AG10803 (cell line): ENCODE data around the gene PODXL2.
A peak's percentile ranks its signal among the peaks of the same experiment; 100 is the strongest.

ENCODE experiments used
- DNase-seq: peaks from one replicate; pipeline ENCODE4 v3.0.0; 2010; ENCODE audit warnings: low read depth
- H3K4me3 ChIP-seq: 2 replicates; pipeline ENCODE4 v1.5.1; 2011; ENCODE audit warnings: mild to moderate bottlenecking, low read length, control low read depth
- TF ChIP-seq, protein P1 (sequence below): conservative IDR thresholded peaks from 2 replicates; pipeline ENCODE4 v1.5.1; 2011; ENCODE audit warnings: mild to moderate bottlenecking, low read length, control low read depth, inconsistent platforms

Gene PODXL2

DNA sequence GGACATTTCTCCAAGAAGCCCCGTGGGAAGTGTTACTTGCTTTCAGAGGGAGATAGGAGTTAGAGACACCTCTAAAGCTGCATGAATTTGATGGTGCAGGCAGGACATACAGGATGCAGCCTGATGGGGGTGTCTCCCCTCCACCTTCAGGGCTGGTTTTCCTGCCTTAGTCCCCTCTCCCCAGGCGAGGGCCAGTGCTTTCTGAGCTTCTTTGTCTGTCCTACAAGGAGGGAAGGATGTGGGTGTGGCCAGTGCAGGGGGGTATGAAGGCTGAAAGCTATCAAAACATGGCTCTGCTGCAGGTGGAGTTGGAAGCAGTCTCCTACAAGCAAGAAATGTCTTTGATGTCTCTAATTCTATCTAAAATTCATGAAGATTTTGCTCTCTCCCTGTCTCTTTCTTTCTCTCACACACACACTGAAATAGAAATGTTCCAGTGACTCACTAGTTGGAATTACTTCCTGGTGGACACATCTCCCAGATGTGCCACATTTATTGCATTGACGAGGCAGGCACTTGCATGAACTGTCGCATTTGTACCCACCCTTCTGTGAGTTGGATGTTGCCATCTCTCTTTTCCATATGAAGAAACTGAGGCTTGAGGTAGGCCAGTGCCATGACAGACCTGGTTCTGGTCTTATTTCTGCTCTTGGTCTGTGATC lies 13.9 kb upstream of the PODXL2 start:
- H3K4me3 ChIP-seq: no peak overlapping the region
- DNase-seq: peak; percentile 50
- TF ChIP-seq, protein P1, sequence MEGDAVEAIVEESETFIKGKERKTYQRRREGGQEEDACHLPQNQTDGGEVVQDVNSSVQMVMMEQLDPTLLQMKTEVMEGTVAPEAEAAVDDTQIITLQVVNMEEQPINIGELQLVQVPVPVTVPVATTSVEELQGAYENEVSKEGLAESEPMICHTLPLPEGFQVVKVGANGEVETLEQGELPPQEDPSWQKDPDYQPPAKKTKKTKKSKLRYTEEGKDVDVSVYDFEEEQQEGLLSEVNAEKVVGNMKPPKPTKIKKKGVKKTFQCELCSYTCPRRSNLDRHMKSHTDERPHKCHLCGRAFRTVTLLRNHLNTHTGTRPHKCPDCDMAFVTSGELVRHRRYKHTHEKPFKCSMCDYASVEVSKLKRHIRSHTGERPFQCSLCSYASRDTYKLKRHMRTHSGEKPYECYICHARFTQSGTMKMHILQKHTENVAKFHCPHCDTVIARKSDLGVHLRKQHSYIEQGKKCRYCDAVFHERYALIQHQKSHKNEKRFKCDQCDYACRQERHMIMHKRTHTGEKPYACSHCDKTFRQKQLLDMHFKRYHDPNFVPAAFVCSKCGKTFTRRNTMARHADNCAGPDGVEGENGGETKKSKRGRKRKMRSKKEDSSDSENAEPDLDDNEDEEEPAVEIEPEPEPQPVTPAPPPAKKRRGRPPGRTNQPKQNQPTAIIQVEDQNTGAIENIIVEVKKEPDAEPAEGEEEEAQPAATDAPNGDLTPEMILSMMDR: no peak

DNA sequence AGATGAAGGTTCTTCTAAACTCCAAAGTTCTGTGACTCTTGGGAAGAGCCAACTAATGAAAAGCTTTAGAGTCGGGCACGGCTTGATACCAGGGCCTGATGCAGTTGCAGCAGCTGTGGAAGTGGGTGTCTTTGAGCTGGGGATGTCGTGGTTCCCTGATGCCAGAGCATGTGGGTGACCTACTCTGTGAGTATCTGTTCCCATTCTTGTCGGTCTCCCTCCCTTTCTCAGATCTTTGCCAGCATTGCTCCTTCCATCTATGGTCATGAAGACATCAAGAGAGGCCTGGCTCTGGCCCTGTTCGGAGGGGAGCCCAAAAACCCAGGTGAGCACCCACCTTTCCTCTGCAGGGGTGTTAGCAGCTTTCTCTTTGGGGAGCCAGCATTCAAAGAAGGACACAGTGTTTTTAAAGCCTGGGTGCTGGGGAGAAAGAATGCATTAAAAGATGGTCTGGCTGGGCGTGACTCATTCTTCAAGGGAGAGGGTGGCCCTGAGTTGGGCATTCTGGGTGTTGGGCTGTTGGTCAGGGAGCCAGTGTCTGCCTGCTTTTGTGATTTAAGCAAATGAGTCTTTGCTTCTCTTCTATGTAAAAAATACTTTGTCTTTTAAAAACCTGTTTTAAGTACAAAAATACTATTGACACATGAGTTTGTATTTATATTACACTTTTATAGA lies 13.2 kb upstream of the PODXL2 start:
- TF ChIP-seq, protein P1: no peak
- no peak overlapping the region for H3K4me3 ChIP-seq
- peak; percentile 17 for DNase-seq

DNA sequence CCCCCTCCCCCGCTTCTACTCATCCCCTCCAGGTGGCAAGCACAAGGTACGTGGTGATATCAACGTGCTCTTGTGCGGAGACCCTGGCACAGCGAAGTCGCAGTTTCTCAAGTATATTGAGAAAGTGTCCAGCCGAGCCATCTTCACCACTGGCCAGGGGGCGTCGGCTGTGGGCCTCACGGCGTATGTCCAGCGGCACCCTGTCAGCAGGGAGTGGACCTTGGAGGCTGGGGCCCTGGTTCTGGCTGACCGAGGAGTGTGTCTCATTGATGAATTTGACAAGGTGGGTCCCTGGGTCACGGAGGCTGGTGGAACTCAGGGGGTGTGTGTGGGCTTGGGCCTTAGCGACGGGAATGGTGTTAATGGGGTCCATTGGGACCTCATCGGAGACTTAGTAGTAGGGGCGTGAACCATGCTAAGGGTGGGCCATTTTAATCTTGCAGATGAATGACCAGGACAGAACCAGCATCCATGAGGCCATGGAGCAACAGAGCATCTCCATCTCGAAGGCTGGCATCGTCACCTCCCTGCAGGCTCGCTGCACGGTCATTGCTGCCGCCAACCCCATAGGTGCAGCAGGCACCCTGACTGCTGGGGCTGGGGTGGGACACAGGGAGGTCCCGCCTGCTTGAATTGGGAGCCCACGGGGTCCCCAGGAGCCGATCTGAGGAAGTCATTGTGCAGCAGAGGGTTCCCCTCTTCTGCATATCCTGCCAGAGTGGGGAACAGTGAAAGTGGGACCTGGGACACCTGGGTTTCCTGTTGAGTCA lies 12.0 kb upstream of the PODXL2 start:
- DNase-seq: no peak
- TF ChIP-seq, protein P1: no peak
- H3K4me3 ChIP-seq: no peak overlapping the region

DNA sequence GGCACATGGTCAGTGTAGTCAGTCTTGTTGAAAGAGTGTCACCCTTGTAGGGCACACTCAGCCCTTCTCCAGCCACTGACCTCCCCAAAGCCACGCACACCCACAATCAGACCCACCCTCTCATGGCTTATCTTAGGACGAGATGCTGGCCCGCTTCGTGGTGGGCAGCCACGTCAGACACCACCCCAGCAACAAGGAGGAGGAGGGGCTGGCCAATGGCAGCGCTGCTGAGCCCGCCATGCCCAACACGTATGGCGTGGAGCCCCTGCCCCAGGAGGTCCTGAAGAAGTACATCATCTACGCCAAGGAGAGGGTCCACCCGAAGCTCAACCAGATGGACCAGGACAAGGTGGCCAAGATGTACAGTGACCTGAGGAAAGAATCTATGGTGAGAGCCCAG lies 10.1 kb upstream of the PODXL2 start:
- H3K4me3 ChIP-seq: no peak overlapping the region
- TF ChIP-seq, protein P1: no peak
- no peak for DNase-seq

DNA sequence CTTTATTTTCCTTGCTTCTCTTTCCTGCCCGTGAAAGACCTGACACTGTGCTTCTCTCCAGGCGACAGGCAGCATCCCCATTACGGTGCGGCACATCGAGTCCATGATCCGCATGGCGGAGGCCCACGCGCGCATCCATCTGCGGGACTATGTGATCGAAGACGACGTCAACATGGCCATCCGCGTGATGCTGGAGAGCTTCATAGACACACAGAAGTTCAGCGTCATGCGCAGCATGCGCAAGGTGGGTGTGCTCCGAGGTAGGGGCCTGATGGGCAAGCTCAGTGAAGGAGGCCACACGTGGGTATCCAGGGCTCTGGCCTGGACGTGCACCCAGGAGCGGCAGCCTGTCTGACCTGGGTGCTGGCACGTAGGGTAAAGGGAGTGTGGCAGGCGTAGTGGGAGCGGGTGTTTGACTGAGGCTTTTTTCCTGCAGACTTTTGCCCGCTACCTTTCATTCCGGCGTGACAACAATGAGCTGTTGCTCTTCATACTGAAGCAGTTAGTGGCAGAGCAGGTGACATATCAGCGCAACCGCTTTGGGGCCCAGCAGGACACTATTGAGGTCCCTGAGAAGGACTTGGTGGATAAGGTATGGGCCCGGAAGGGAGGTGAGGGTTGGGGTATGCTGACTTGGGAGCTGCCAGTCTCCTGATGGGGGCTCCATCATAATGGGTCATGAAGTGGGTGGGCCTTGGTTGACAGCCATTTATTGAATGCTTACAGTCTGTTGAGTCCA lies 8.2 kb upstream of the PODXL2 start:
- no peak for DNase-seq
- TF ChIP-seq, protein P1: no peak
- H3K4me3 ChIP-seq: no peak overlapping the region

DNA sequence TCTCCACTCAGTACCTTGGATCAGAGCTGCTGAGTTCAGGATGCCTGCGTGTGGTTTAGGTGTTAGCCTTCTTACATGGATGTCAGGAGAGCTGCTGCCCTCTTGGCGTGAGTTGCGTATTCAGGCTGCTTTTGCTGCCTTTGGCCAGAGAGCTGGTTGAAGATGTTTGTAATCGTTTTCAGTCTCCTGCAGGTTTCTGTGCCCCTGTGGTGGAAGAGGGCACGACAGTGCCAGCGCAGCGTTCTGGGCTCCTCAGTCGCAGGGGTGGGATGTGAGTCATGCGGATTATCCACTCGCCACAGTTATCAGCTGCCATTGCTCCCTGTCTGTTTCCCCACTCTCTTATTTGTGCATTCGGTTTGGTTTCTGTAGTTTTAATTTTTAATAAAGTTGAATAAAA lies 7.0 kb upstream of the PODXL2 start:
- no peak for DNase-seq
- H3K4me3 ChIP-seq: no peak overlapping the region
- TF ChIP-seq, protein P1: no peak
